ENCODE results near the gene DAAM2.

- TF ChIP-seq RAD21 (IDR thresholded peaks at IDR 0.05; ENCODE audit: low read length) (0 out of 2 replicates have a peak, but pooled peaks have one; percentile 13), RXRA (IDR thresholded peaks at IDR 0.05; ENCODE audit: borderline replicate concordance, low read depth) (no peak), CTCF (IDR thresholded peaks at IDR 0.05) (no peak)
Observed at GRCh38 chr6:39791850-39792539, at the start of gene DAAM2.
